Measurements from ENCODE around the gene HMCES. TPM values are rescaled to one million over a fixed set of nuclear protein-coding genes. Genes with fewer than 3 reads are reported as not detected.

Gene HMCES
- total and polyA plus RNA-seq, 4 donors = 13.7 to 18.2 (median 15.3) TPM

DNA sequence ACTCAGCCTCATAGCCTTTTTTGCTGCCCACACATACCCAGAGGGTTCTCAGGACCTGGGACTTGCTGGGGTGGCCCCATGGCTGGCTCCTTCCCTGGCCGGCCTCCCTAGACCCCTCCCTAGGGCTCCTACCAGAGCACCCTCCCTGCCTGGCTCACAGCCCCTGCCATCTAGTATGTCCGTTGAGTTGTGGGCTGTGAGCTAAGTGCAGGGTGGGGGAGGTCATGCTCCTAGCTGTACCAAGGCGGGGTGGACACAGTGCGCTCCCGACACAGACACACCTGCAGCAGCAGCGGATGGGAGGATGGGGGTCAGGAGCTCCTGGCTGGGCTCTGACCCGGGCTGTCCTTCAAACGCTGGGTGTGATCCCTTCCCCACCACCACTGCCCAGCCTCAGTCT lies 41.6 kb downstream of the HMCES start:
- TF ChIP-seq EGR1 (IDR thresholded peaks at IDR 0.05; ENCODE audit: low read depth in 2 of 2) = no peak
- TF ChIP-seq JUND (IDR thresholded peaks at IDR 0.05) = no peak
- Histone ChIP-seq H3K4me1 (ENCODE audit: control insufficient read depth in 4 of 4, insufficient read depth in 4 of 4, low read length in 3 of 4) (peaks cover 3 to 7% (median 6%) of the 10 kb centered on the region in 4 donors), H3K27me3 (ENCODE audit: control insufficient read depth in 4 of 4, insufficient read depth in 4 of 4, low read length in 3 of 4) (no peaks in the 10 kb centered on the region), H3K36me3 (ENCODE audit: control insufficient read depth in 4 of 4, insufficient read depth in 3 of 4, low read depth in 1 of 4, low read length in 3 of 4) (no peaks in the 10 kb centered on the region), H3K27ac (ENCODE audit: low read depth in 1 of 2, low read length in 2 of 2) (no peak overlapping the region), H3K9ac (ENCODE audit: low read depth in 1 of 2, low read length in 2 of 2) (no peak overlapping the region), H3K9me3 (ENCODE audit: control insufficient read depth in 4 of 4, low read length in 3 of 4) (no peaks in the 10 kb centered on the region), H3K4me3 (ENCODE audit: low read depth in 1 of 3, low read length in 3 of 3) (no peak overlapping the region)
- DNase-seq (ENCODE audit: low spot score) = no peak
- WGBS = 95% methylated on average over 8 of the region's 8 CpGs

DNA sequence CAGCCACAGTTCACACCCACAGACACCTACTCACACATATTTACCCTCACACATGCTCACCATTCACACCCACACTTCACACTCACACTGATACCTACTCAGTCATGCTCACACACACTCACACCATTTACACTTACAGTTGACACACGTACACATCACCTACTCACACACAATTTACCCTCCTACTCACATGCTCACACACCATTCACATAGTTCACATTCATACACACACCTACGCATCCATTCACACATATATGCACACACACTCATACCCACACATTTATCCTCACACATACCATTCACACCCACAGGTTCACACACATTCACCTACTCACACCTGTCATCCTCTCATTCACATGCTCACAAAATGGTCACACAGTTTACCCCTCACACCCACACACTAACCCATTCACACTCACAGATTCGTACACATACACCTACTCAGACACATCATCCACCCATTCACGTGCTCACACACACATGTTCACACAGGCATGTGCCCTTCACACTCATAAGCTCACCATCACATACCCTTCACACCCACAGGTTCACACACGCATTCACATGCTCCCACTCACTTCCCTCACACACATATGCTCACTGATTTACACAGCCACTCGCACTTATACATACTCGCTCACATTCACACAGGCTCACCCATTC lies 42.3 kb downstream of the HMCES start:
- no peak for TF ChIP-seq RXRA (IDR thresholded peaks at IDR 0.05)
- no peak for TF ChIP-seq JUND (IDR thresholded peaks at IDR 0.05)
- no peak for TF ChIP-seq YY1 (IDR thresholded peaks at IDR 0.05)
- no peak for TF ChIP-seq HNF4G (IDR thresholded peaks at IDR 0.05)
- TF ChIP-seq, protein P1, sequence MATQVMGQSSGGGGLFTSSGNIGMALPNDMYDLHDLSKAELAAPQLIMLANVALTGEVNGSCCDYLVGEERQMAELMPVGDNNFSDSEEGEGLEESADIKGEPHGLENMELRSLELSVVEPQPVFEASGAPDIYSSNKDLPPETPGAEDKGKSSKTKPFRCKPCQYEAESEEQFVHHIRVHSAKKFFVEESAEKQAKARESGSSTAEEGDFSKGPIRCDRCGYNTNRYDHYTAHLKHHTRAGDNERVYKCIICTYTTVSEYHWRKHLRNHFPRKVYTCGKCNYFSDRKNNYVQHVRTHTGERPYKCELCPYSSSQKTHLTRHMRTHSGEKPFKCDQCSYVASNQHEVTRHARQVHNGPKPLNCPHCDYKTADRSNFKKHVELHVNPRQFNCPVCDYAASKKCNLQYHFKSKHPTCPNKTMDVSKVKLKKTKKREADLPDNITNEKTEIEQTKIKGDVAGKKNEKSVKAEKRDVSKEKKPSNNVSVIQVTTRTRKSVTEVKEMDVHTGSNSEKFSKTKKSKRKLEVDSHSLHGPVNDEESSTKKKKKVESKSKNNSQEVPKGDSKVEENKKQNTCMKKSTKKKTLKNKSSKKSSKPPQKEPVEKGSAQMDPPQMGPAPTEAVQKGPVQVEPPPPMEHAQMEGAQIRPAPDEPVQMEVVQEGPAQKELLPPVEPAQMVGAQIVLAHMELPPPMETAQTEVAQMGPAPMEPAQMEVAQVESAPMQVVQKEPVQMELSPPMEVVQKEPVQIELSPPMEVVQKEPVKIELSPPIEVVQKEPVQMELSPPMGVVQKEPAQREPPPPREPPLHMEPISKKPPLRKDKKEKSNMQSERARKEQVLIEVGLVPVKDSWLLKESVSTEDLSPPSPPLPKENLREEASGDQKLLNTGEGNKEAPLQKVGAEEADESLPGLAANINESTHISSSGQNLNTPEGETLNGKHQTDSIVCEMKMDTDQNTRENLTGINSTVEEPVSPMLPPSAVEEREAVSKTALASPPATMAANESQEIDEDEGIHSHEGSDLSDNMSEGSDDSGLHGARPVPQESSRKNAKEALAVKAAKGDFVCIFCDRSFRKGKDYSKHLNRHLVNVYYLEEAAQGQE (IDR thresholded peaks at IDR 0.05) = no peak
- TF ChIP-seq TAF1 (conservative IDR thresholded peaks at IDR 0.05) = no peak
- no peak for TF ChIP-seq NR2F2 (IDR thresholded peaks at IDR 0.05)
- TF ChIP-seq, protein P2, sequence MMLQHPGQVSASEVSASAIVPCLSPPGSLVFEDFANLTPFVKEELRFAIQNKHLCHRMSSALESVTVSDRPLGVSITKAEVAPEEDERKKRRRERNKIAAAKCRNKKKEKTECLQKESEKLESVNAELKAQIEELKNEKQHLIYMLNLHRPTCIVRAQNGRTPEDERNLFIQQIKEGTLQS (IDR thresholded peaks at IDR 0.05) = no peak
- no peak for TF ChIP-seq HNF4A (conservative IDR thresholded peaks at IDR 0.05)
- TF ChIP-seq RAD21 (IDR thresholded peaks at IDR 0.05) = no peak
- TF ChIP-seq GABPA (IDR thresholded peaks at IDR 0.05 in 1 of 2, conservative IDR thresholded peaks at IDR 0.05 in 1 of 2) = no peak
- TF ChIP-seq, protein P3, sequence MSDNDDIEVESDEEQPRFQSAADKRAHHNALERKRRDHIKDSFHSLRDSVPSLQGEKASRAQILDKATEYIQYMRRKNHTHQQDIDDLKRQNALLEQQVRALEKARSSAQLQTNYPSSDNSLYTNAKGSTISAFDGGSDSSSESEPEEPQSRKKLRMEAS (IDR thresholded peaks at IDR 0.05) = no peak
- Histone ChIP-seq H3K9me3 (ENCODE audit: control insufficient read depth in 4 of 4, low read length in 3 of 4) (no peaks in the 10 kb centered on the region), H3K27ac (ENCODE audit: low read depth in 1 of 2, low read length in 2 of 2) (no peak overlapping the region), H3K27me3 (ENCODE audit: control insufficient read depth in 4 of 4, insufficient read depth in 4 of 4, low read length in 3 of 4) (no peaks in the 10 kb centered on the region), H3K4me1 (ENCODE audit: control insufficient read depth in 4 of 4, insufficient read depth in 4 of 4, low read length in 3 of 4) (peaks cover 3 to 7% (median 6%) of the 10 kb centered on the region in 4 donors), H3K4me3 (ENCODE audit: low read depth in 1 of 3, low read length in 3 of 3) (no peak overlapping the region), H3K9ac (ENCODE audit: low read depth in 1 of 2, low read length in 2 of 2) (no peak overlapping the region), H3K36me3 (ENCODE audit: control insufficient read depth in 4 of 4, insufficient read depth in 3 of 4, low read depth in 1 of 4, low read length in 3 of 4) (no peaks in the 10 kb centered on the region)
- DNase-seq (ENCODE audit: low spot score) = no peak
- WGBS = 97% methylated on average over 7 of the region's 7 CpGs

DNA sequence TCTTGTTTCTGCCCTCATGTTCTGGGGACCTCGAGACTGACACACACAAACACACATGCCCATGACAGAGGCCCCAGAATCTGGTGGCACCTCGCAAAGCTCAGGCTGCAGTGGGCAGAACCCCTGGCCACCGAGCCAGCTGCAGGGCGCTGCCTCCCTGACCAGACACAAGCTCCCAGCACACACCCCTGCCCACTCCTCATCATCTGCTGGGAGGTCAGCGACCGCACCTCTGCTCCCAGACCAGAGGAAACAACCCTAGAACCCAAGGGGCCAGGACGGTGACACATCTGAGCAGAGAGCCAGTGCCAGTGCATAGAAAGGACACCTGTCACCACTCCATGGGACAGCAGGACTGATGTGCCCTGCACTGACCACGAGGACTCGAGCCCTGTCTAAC lies 43.2 kb downstream of the HMCES start:
- Histone ChIP-seq H3K27me3 (ENCODE audit: control insufficient read depth in 4 of 4, insufficient read depth in 4 of 4, low read length in 3 of 4) (no peaks in the 10 kb centered on the region), H3K9ac (ENCODE audit: low read depth in 1 of 2, low read length in 2 of 2) (no peak overlapping the region), H3K36me3 (ENCODE audit: control insufficient read depth in 4 of 4, insufficient read depth in 3 of 4, low read depth in 1 of 4, low read length in 3 of 4) (no peaks in the 10 kb centered on the region), H3K4me3 (ENCODE audit: low read depth in 1 of 3, low read length in 3 of 3) (no peak overlapping the region), H3K9me3 (ENCODE audit: control insufficient read depth in 4 of 4, low read length in 3 of 4) (no peaks in the 10 kb centered on the region), H3K4me1 (ENCODE audit: control insufficient read depth in 4 of 4, insufficient read depth in 4 of 4, low read length in 3 of 4) (peaks cover 2 to 4% (median 3%) of the 10 kb centered on the region in 4 donors), H3K27ac (ENCODE audit: low read depth in 1 of 2, low read length in 2 of 2) (no peak overlapping the region)
- no peak for DNase-seq (ENCODE audit: low spot score)
- WGBS = 93% methylated on average over 9 of the region's 9 CpGs
- TF ChIP-seq EGR1 (IDR thresholded peaks at IDR 0.05; ENCODE audit: low read depth in 2 of 2) = no peak
- TF ChIP-seq FOXA2 (IDR thresholded peaks at IDR 0.05) = no peak
- TF ChIP-seq, protein P4, sequence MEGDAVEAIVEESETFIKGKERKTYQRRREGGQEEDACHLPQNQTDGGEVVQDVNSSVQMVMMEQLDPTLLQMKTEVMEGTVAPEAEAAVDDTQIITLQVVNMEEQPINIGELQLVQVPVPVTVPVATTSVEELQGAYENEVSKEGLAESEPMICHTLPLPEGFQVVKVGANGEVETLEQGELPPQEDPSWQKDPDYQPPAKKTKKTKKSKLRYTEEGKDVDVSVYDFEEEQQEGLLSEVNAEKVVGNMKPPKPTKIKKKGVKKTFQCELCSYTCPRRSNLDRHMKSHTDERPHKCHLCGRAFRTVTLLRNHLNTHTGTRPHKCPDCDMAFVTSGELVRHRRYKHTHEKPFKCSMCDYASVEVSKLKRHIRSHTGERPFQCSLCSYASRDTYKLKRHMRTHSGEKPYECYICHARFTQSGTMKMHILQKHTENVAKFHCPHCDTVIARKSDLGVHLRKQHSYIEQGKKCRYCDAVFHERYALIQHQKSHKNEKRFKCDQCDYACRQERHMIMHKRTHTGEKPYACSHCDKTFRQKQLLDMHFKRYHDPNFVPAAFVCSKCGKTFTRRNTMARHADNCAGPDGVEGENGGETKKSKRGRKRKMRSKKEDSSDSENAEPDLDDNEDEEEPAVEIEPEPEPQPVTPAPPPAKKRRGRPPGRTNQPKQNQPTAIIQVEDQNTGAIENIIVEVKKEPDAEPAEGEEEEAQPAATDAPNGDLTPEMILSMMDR (IDR thresholded peaks at IDR 0.05; ENCODE audit: low read depth, low read length, missing input control) = no peak
- TF ChIP-seq GABPA (IDR thresholded peaks at IDR 0.05 in 1 of 2, conservative IDR thresholded peaks at IDR 0.05 in 1 of 2) = no peak
- TF ChIP-seq, protein P3 (IDR thresholded peaks at IDR 0.05) = no peak
- no peak for TF ChIP-seq YY1 (IDR thresholded peaks at IDR 0.05)
- TF ChIP-seq, protein P2 (IDR thresholded peaks at IDR 0.05) = no peak
- TF ChIP-seq FOXA1 (IDR thresholded peaks at IDR 0.05) = no peak
- TF ChIP-seq, protein P1 (IDR thresholded peaks at IDR 0.05) = no peak
- no peak for TF ChIP-seq HNF4G (IDR thresholded peaks at IDR 0.05)
